Thyroid gland (tissue), 4 donors: ENCODE results near the gene C6orf52.

Source experiments
- POLR2A ChIP-seq, 2 donors: fragments of 450-650 bp; IDR thresholded peaks; one replicate each; pipeline ENCODE4 v1.6.1; 2017; ENCODE audit warnings: antibody characterized with exemption in 2 of 2, mild to moderate bottlenecking in 2 of 2, moderate library complexity in 1 of 2
- TF ChIP-seq, protein P1 (sequence below), 6 experiments: fragments of 200-600 bp in 3 of 6; fragments of 450-650 bp in 3 of 6; sonication (generic) in 3 of 6; IDR thresholded peaks; one replicate each; pipeline ENCODE4 v1.5.1; 2016 to 2019; ENCODE audit warnings: antibody characterized with exemption in 6 of 6, mild to moderate bottlenecking in 2 of 6, inconsistent platforms in 1 of 6, moderate library complexity in 1 of 6

DNA sequence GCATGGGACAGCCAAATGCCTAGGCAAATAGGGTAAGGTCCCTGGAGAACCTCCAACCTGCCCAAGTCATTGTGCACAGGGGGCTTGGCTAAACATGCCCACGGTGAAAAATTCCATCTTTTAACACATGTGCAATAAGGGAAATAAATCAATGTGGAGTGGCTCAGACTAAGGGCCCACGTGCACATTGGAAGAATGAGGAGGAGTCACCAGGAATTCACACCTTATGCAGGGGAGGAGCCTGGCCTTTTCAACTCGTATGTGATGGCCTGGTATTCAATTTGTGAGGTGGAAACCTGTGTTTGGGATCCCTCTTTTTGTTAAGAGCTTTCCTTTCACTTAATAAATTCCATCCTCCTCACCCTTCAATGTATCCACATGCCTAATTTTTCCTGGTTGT lies 12.6 kb downstream of the C6orf52 start:
- TF ChIP-seq, protein P1, sequence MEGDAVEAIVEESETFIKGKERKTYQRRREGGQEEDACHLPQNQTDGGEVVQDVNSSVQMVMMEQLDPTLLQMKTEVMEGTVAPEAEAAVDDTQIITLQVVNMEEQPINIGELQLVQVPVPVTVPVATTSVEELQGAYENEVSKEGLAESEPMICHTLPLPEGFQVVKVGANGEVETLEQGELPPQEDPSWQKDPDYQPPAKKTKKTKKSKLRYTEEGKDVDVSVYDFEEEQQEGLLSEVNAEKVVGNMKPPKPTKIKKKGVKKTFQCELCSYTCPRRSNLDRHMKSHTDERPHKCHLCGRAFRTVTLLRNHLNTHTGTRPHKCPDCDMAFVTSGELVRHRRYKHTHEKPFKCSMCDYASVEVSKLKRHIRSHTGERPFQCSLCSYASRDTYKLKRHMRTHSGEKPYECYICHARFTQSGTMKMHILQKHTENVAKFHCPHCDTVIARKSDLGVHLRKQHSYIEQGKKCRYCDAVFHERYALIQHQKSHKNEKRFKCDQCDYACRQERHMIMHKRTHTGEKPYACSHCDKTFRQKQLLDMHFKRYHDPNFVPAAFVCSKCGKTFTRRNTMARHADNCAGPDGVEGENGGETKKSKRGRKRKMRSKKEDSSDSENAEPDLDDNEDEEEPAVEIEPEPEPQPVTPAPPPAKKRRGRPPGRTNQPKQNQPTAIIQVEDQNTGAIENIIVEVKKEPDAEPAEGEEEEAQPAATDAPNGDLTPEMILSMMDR (IDR thresholded peaks at IDR 0.05): no peak
- no peak for TF ChIP-seq POLR2A (IDR thresholded peaks at IDR 0.05)
